ENCODE measurements around the gene IGSF21. TPM values are rescaled to one million over a fixed set of nuclear protein-coding genes. Genes with fewer than 3 reads are reported as not detected.

Gene IGSF21
- total and polyA plus RNA-seq, 2 of the 8 experiments (the other 6 are each of a cell fraction or from before 2014, with no cell fraction given): 22.5 to 28.5 TPM

DNA sequence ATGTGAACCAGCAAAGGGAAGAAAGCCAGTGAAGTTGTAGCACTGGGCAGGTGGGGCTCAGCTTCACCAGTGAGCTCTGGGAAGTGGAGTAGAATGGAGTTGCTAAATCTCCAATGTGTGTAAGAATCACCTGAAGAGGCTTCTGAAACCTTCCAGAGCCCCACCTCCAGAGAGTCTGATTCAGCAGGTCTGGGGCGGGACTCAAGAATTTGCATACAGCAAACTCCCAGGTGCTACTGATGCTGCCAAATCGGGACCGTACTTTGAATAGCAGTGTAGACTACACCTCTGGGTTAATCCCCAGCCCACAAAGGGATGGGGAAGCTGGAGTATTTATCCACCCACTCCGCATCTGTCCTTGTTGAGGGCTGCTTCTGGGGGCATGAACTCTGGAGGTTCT is 154.3 kb downstream of the IGSF21 start:
- Histone ChIP-seq H4K20me1 (replicated peaks in 1 of 2; ENCODE audit: control insufficient read depth in 1 of 2, insufficient read depth in 2 of 2, low read length in 2 of 2) (no peaks in the 10 kb centered on the region), H3K27ac (ENCODE audit: low read depth, low read length) (no peak overlapping the region), H3K4me3 (ENCODE audit: extremely low read depth in 1 of 4, insufficient read depth in 2 of 4, low read depth in 3 of 4, low read length in 4 of 4) (no peak overlapping the region), H3K23ac (ENCODE audit: insufficient read length) (no peak overlapping the region), H3K36me3 (ENCODE audit: control insufficient read depth in 2 of 4, insufficient read depth in 4 of 4, low read length in 3 of 4) (no peaks in the 10 kb centered on the region), H3K9ac (replicated peaks in 1 of 4; ENCODE audit: extremely low read depth in 1 of 4, low read depth in 3 of 4, low read length in 3 of 4) (no peak overlapping the region), H2BK20ac (ENCODE audit: low read length) (0 out of 2 replicates have a peak overlapping the region, but pooled peaks have one; percentile 10), H3K79me1 (ENCODE audit: low read depth, low read length) (no peaks in the 10 kb centered on the region), H3K18ac (ENCODE audit: extremely low read depth, low read length) (0 out of 2 replicates have a peak overlapping the region, but pooled peaks have one; percentile 34), H3K9me3 (ENCODE audit: insufficient read depth in 2 of 2, low read depth in 1 of 2, low read length in 1 of 2) (no peaks in the 10 kb centered on the region), H3K56ac (replicated peaks; ENCODE audit: insufficient read length, low read depth, low read length) (no peak overlapping the region), H2BK5ac (ENCODE audit: low read depth, low read length) (peak overlapping the region; percentile 28; the same call in 1 of the 2 replicates), H3K4me1 (replicated peaks in 1 of 4; ENCODE audit: control insufficient read depth in 3 of 4, insufficient read depth in 4 of 4, low read length in 3 of 4) (peaks cover 4 to 18% (median 12%) of the 10 kb centered on the region in 4 experiments), H4K5ac (ENCODE audit: insufficient read length, low read depth, low read length) (no peak overlapping the region), H2AK5ac (ENCODE audit: low read depth, low read length) (peak overlapping the region; percentile 26), H3K4ac (replicated peaks; ENCODE audit: insufficient read length, low read depth, low read length) (no peak overlapping the region), H3K27me3 (replicated peaks in 1 of 4; ENCODE audit: control insufficient read depth in 3 of 4, extremely low read depth in 1 of 4, insufficient read depth in 3 of 4, low read length in 3 of 4) (peaks cover 0 to 3% (median 0%) of the 10 kb centered on the region in 4 experiments; a peak in 2 of 7 replicates), H3K79me2 (ENCODE audit: control insufficient read depth in 1 of 2, insufficient read depth in 2 of 2, low read length in 2 of 2) (no peaks in the 10 kb centered on the region), H2BK15ac (ENCODE audit: low read length) (peak overlapping the region; percentile 40; the same call in 1 of the 2 replicates), H3K23me2 (ENCODE audit: low read depth, low read length) (no peaks in the 10 kb centered on the region; the same call in 1 of the 2 replicates), H4K8ac (ENCODE audit: extremely low read depth, insufficient read depth, low read length) (no peak overlapping the region), H2AFZ (ENCODE audit: low read length) (no peak overlapping the region), H2BK12ac (ENCODE audit: low read depth, low read length) (peak overlapping the region; percentile 88; the same call in 1 of the 2 replicates), H4K91ac (replicated peaks; ENCODE audit: insufficient read length, low read length) (no peak overlapping the region), H3K14ac (ENCODE audit: insufficient read length) (no peak overlapping the region), H3K4me2 (ENCODE audit: insufficient read depth in 1 of 2, low read depth in 2 of 2, low read length in 2 of 2) (no peak overlapping the region; a peak in 1 of 4 replicates), H2BK120ac (replicated peaks; ENCODE audit: low read depth, low read length) (no peak overlapping the region)
- CTCF ChIA-PET (ENCODE audit: partially characterized antibody): interaction anchor here (1.0 to 2.8 kb wide), 6 partner anchors 13 to 61 kb away, joined by 4 to 11 read pairs (median 6); no protein-coding TSS in a partner anchor
- WGBS, 2 experiments (ENCODE audit: extremely low coverage in 1 of 2, insufficient coverage in 1 of 2, insufficient read length in 1 of 2, insufficient replicate concordance in 2 of 2, low coverage in 1 of 2, low lambda C conversion rate in 2 of 2, missing lambda C conversion rate in 1 of 2): 76% methylated on average over 4 of the region's 4 CpGs; no CpG with 5 or more reads in 1 of the 2 experiments
- DNase-seq (ENCODE audit: low read depth in 1 of 2, low spot score in 2 of 2) (no peak), FAIRE-seq (peak; percentile 19)
- POLR2A ChIA-PET (ENCODE audit: partially characterized antibody): interaction anchor here (0.9 to 1.3 kb wide), 2 partner anchors 16 to 28 kb away, joined by 3 read pairs; no protein-coding TSS in a partner anchor
- TF ChIP-seq ASH2L (IDR thresholded peaks at IDR 0.05; ENCODE audit: low read length) (no peak), SUZ12 (IDR thresholded peaks at IDR 0.05; ENCODE audit: low read length) (no peak), HDAC6 (IDR thresholded peaks at IDR 0.05; ENCODE audit: low read depth, low read length) (no peak), SIRT6 (IDR thresholded peaks at IDR 0.05; ENCODE audit: low read length) (no peak), YY1 (IDR thresholded peaks at IDR 0.05; ENCODE audit: low read depth, low read length) (no peak), CHD1 (IDR thresholded peaks at IDR 0.05; ENCODE audit: low read depth, low read length) (no peak), CEBPB (IDR thresholded peaks at IDR 0.05; ENCODE audit: low read depth, low read length) (no peak), MAX (IDR thresholded peaks at IDR 0.05) (no peak), CHD2 (IDR thresholded peaks at IDR 0.05; ENCODE audit: low read length) (no peak), BACH1 (IDR thresholded peaks at IDR 0.05; ENCODE audit: low read length) (no peak), EP300 (IDR thresholded peaks at IDR 0.05; ENCODE audit: borderline replicate concordance in 1 of 2, low read depth in 2 of 2, low read length in 2 of 2) (no peak), NRF1 (IDR thresholded peaks at IDR 0.05; ENCODE audit: low read depth, low read length) (no peak)
- TF ChIP-seq, protein P1, sequence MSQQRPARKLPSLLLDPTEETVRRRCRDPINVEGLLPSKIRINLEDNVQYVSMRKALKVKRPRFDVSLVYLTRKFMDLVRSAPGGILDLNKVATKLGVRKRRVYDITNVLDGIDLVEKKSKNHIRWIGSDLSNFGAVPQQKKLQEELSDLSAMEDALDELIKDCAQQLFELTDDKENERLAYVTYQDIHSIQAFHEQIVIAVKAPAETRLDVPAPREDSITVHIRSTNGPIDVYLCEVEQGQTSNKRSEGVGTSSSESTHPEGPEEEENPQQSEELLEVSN (IDR thresholded peaks at IDR 0.05): no peak
